Adrenal gland (tissue), 5 donors: ENCODE results near the gene FAM24B.

Experiments
- POLR2A ChIP-seq, 2 donors: fragments of 450-650 bp; IDR thresholded peaks; one replicate each; pipeline ENCODE4 v1.6.1; 2017; ENCODE audit warnings: antibody characterized with exemption in 2 of 2, mild to moderate bottlenecking in 2 of 2, moderate library complexity in 1 of 2
- TF ChIP-seq, protein P1 (sequence below), 6 experiments: fragments of 450-650 bp in 4 of 6; fragments of 200-600 bp in 2 of 6; sonication (generic) in 1 of 6; IDR thresholded peaks; 1 replicate in 5 of 6; 2 replicates in 1 of 6; pipeline versions ENCODE4 v1.5.1 to v1.8.0; 2016 to 2021; ENCODE audit warnings: antibody characterized with exemption in 6 of 6, mild to moderate bottlenecking in 2 of 6, moderate library complexity in 1 of 6
- donor health status: DM: no; HTN: no; CAD: no.

DNA sequence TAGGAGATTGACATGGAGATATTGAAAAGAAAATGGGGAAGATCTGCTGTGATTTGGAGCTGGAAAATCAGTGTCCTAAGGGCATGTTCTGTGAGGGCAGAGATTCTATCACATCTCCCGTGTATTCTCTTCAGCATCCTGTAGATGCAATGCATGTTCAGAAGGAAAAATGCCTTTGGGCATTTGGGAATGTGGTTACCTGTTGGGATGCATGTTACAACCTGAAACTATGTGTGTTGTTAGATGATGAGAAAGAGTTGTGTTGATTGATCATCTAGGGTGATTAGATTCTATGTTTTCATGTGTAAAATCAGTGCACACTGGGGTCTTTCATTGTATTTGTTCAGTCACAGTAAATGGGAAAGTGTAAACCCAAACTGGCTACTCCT is 48.4 kb downstream of the FAM24B start:
- TF ChIP-seq, protein P1, sequence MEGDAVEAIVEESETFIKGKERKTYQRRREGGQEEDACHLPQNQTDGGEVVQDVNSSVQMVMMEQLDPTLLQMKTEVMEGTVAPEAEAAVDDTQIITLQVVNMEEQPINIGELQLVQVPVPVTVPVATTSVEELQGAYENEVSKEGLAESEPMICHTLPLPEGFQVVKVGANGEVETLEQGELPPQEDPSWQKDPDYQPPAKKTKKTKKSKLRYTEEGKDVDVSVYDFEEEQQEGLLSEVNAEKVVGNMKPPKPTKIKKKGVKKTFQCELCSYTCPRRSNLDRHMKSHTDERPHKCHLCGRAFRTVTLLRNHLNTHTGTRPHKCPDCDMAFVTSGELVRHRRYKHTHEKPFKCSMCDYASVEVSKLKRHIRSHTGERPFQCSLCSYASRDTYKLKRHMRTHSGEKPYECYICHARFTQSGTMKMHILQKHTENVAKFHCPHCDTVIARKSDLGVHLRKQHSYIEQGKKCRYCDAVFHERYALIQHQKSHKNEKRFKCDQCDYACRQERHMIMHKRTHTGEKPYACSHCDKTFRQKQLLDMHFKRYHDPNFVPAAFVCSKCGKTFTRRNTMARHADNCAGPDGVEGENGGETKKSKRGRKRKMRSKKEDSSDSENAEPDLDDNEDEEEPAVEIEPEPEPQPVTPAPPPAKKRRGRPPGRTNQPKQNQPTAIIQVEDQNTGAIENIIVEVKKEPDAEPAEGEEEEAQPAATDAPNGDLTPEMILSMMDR (IDR thresholded peaks at IDR 0.05), result no peak
- no peak for TF ChIP-seq POLR2A (IDR thresholded peaks at IDR 0.05)
